Smooth muscle cell (in vitro differentiated cells): ENCODE measurements around the gene PRKAG2. TPM values are rescaled to one million over a fixed set of nuclear protein-coding genes. Genes with fewer than 3 reads are reported as not detected.
A peak's percentile ranks its signal among the peaks of the same experiment; 100 is the strongest.

Source experiments
- DNase-seq: peaks from one replicate; lab custom pipeline; 2025; ENCODE audit not compliant: unreplicated experiment; lab: John Stamatoyannopoulos, UW
- H2AFZ ChIP-seq: fragments of 200-600 bp; sonication (generic); 2 replicates; pipeline ENCODE4 v1.6.0; 2016; ENCODE audit warnings: antibody characterized with exemption, low read depth, mild to moderate bottlenecking
- H3F3A ChIP-seq: fragments of 200-600 bp; sonication (generic); 2 replicates; pipeline ENCODE4 v1.6.0; 2017; ENCODE audit warnings: antibody characterized with exemption, low read depth
- H3K27ac ChIP-seq: fragments of 200-600 bp; sonication (generic); 2 replicates; pipeline ENCODE4 v1.5.1; 2016; ENCODE audit warnings: low read depth, mild to moderate bottlenecking
- H3K27me3 ChIP-seq: fragments of 200-600 bp; sonication (generic); 2 replicates; pipeline ENCODE4 v1.6.1; 2016; ENCODE audit warnings: low read depth, mild to moderate bottlenecking
- H3K36me3 ChIP-seq: fragments of 200-600 bp; sonication (generic); 2 replicates; pipeline ENCODE4 v1.5.1; 2016; ENCODE audit warnings: low read depth
- H3K4me1 ChIP-seq: fragments of 200-600 bp; sonication (generic); 2 replicates; pipeline ENCODE4 v1.5.1; 2016; ENCODE audit warnings: low read depth
- H3K4me2 ChIP-seq: fragments of 200-600 bp; sonication (generic); 2 replicates; pipeline ENCODE4 v1.6.0; 2016; ENCODE audit warnings: mild to moderate bottlenecking
- H3K4me3 ChIP-seq: fragments of 200-600 bp; sonication (generic); 2 replicates; pipeline ENCODE4 v1.5.1; 2016; ENCODE audit warnings: mild to moderate bottlenecking
- H3K79me2 ChIP-seq: fragments of 200-600 bp; sonication (generic); 2 replicates; pipeline ENCODE4 v1.6.0; 2016; ENCODE audit warnings: low read depth, mild to moderate bottlenecking
- H3K9ac ChIP-seq: fragments of 200-600 bp; sonication (generic); 2 replicates; pipeline ENCODE4 v1.6.0; 2016; ENCODE audit warnings: low read depth
- H3K9me3 ChIP-seq: fragments of 200-600 bp; sonication (generic); replicated peaks from 2 replicates; pipeline ENCODE4 v1.5.1; 2016; ENCODE audit warnings: low read depth
- H4K20me1 ChIP-seq: fragments of 200-600 bp; sonication (generic); 2 replicates; pipeline ENCODE4 v1.6.0; 2016; ENCODE audit warnings: low read depth
- CTCF ChIP-seq: fragments of 200-600 bp; sonication (generic); IDR thresholded peaks from 2 replicates; pipeline ENCODE4 v1.5.1; 2017; ENCODE audit warnings: borderline replicate concordance, mild to moderate bottlenecking, antibody characterized with exemption; ENCODE audit not compliant: insufficient read depth, poor library complexity, severe bottlenecking
- WGBS: methylation state at CpG from one replicate; pipeline ENCODE4 v1.1.7; 2016; ENCODE audit warnings: low lambda C conversion rate; 5-methylcytosine and 5-hydroxymethylcytosine counted together
- polyA plus RNA-seq: library from polyadenylated mRNA; unstranded; fragments of >200 nt; fragmentation: Nextera tagmentation; extraction: Ambion mirVana; gene quantifications from 2 replicates; pipeline ENCODE4 v1.2.1, GENCODE V29; 2016
- total RNA-seq: library from RNA; depleted of rRNA; stranded (reverse); fragments of >200 nt; gene quantifications from 2 replicates; pipeline ENCODE4 v1.2.3, GENCODE V29; 2014

PRKAG2 gene
- total and polyA plus RNA-seq, 2 experiments from 2014 or later: 3.5 to 3.9 TPM

GRCh38 chr7:151675196-151675920 lies 201.6 kb downstream of the PRKAG2 start:
- no peak overlapping the region for H3K4me3 ChIP-seq
- H3K27ac ChIP-seq: no peak overlapping the region
- H3K9ac ChIP-seq: no peak overlapping the region
- no peaks in the 10 kb centered on the region for H3K36me3 ChIP-seq
- no peaks in the 10 kb centered on the region for H4K20me1 ChIP-seq
- TF ChIP-seq CTCF: no peak
- no peak overlapping the region for H3K4me2 ChIP-seq
- no peaks in the 10 kb centered on the region for H3K9me3 ChIP-seq
- no peaks in the 10 kb centered on the region for H3K4me1 ChIP-seq
- no peaks in the 10 kb centered on the region for H3K79me2 ChIP-seq
- no peak for DNase-seq
- no peaks in the 10 kb centered on the region for H3F3A ChIP-seq
- WGBS: 94% methylated on average over 26 of the region's 26 CpGs
- H3K27me3 ChIP-seq: no peaks in the 10 kb centered on the region
- no peak overlapping the region for H2AFZ ChIP-seq

GRCh38 chr7:151674161-151674920 lies 202.6 kb downstream of the PRKAG2 start:
- Histone ChIP-seq H3K27me3 (no peaks in the 10 kb centered on the region), H4K20me1 (no peaks in the 10 kb centered on the region), H3K4me2 (no peak overlapping the region), H3K9ac (no peak overlapping the region), H2AFZ (no peak overlapping the region), H3K27ac (no peak overlapping the region), H3K4me1 (no peaks in the 10 kb centered on the region), H3K79me2 (no peaks in the 10 kb centered on the region), H3K4me3 (no peak overlapping the region), H3K9me3 (no peaks in the 10 kb centered on the region), H3K36me3 (no peaks in the 10 kb centered on the region), H3F3A (no peaks in the 10 kb centered on the region)
- TF ChIP-seq CTCF: no peak
- DNase-seq: no peak
- 85% methylated on average over 10 of the region's 10 CpGs for WGBS

- H3K9ac ChIP-seq: no peak overlapping the region
- peak overlapping the region; percentile 44 for H3K4me2 ChIP-seq
- no peaks in the 10 kb centered on the region for H3K9me3 ChIP-seq
- H3F3A ChIP-seq: no peaks in the 10 kb centered on the region
- H3K79me2 ChIP-seq: no peaks in the 10 kb centered on the region
- H3K4me1 ChIP-seq: no peaks in the 10 kb centered on the region
- H2AFZ ChIP-seq: no peak overlapping the region
- TF ChIP-seq CTCF: no peak
- H3K4me3 ChIP-seq: no peak overlapping the region
- no peaks in the 10 kb centered on the region for H3K36me3 ChIP-seq
- WGBS: 77% methylated on average over 9 of the region's 9 CpGs
- H3K27ac ChIP-seq: no peak overlapping the region
- no peak for DNase-seq
- H4K20me1 ChIP-seq: no peaks in the 10 kb centered on the region
- H3K27me3 ChIP-seq: no peaks in the 10 kb centered on the region
Measured at GRCh38 chr7:151673216-151673615, 203.7 kb downstream of the PRKAG2 start.

- H3K4me1 ChIP-seq: no peaks in the 10 kb centered on the region
- no peaks in the 10 kb centered on the region for H3F3A ChIP-seq
- peak overlapping the region; percentile 44 for H3K4me2 ChIP-seq
- no peak for DNase-seq
- H2AFZ ChIP-seq: peak overlapping the region; percentile 63
- no peaks in the 10 kb centered on the region for H4K20me1 ChIP-seq
- 36% methylated on average over 9 of the region's 9 CpGs for WGBS
- no peak overlapping the region for H3K9ac ChIP-seq
- H3K9me3 ChIP-seq: no peaks in the 10 kb centered on the region
- H3K36me3 ChIP-seq: no peaks in the 10 kb centered on the region
- H3K27ac ChIP-seq: no peak overlapping the region
- H3K4me3 ChIP-seq: no peak overlapping the region
- no peak for TF ChIP-seq CTCF
- no peaks in the 10 kb centered on the region for H3K27me3 ChIP-seq
- H3K79me2 ChIP-seq: no peaks in the 10 kb centered on the region
Measured at GRCh38 chr7:151672716-151673115, 204.2 kb downstream of the PRKAG2 start.
